GM23338 (cell line): ENCODE results near the gene PCIF1.

ENCODE experiments used
- CREB1 ChIP-seq: fragments of 250-450 bp; sonication (Bioruptor Pico); IDR thresholded peaks from 2 replicates; pipeline ENCODE4 v1.5.0; 2020; ENCODE audit warnings: low read depth, mild to moderate bottlenecking, moderate library complexity
- EZH2 ChIP-seq: fragments of 200-600 bp; sonication (generic); IDR thresholded peaks from one replicate; pipeline ENCODE4 v1.8.0; 2017; ENCODE audit warnings: antibody characterized with exemption, mild to moderate bottlenecking, low read depth; ENCODE audit not compliant: unreplicated experiment
- EZH2phosphoT487 ChIP-seq: fragments of 200-600 bp; sonication (generic); IDR thresholded peaks from one replicate; pipeline ENCODE4 v1.8.1; 2018; ENCODE audit warnings: antibody characterized with exemption; ENCODE audit not compliant: unreplicated experiment
- JUNB ChIP-seq: IDR thresholded peaks from one replicate; pipeline ENCODE4 v1.6.1; 2016; ENCODE audit warnings: antibody characterized with exemption; ENCODE audit not compliant: unreplicated experiment
- POLR2AphosphoS5 ChIP-seq: IDR thresholded peaks from 2 replicates; pipeline ENCODE4 v1.6.1; 2016; ENCODE audit warnings: antibody characterized with exemption, low read depth
- ZNF331 ChIP-seq: fragments of 250-450 bp; sonication (Bioruptor Pico); IDR thresholded peaks from 2 replicates; pipeline ENCODE4 v1.5.0; 2020; ENCODE audit warnings: low read depth, mild to moderate bottlenecking, moderate library complexity
- TF ChIP-seq, protein P1 (sequence below), 2 experiments: fragments of 200-600 bp in 1 of 2; sonication (generic) in 1 of 2; conservative IDR thresholded peaks; 2 replicates each; pipeline versions ENCODE4 v1.5.1 to v1.6.1; 2016 to 2017; ENCODE audit warnings: antibody characterized with exemption in 2 of 2, low read depth in 2 of 2, mild to moderate bottlenecking in 2 of 2, moderate library complexity in 1 of 2
- TF ChIP-seq, protein P2 (sequence below): IDR thresholded peaks from one replicate; pipeline ENCODE4 v1.6.1; 2018; ENCODE audit warnings: antibody characterized with exemption; ENCODE audit not compliant: unreplicated experiment
- TF ChIP-seq, protein P3 (sequence below): IDR thresholded peaks from 2 replicates; pipeline ENCODE4 v1.6.1; 2016; ENCODE audit warnings: antibody characterized with exemption

DNA sequence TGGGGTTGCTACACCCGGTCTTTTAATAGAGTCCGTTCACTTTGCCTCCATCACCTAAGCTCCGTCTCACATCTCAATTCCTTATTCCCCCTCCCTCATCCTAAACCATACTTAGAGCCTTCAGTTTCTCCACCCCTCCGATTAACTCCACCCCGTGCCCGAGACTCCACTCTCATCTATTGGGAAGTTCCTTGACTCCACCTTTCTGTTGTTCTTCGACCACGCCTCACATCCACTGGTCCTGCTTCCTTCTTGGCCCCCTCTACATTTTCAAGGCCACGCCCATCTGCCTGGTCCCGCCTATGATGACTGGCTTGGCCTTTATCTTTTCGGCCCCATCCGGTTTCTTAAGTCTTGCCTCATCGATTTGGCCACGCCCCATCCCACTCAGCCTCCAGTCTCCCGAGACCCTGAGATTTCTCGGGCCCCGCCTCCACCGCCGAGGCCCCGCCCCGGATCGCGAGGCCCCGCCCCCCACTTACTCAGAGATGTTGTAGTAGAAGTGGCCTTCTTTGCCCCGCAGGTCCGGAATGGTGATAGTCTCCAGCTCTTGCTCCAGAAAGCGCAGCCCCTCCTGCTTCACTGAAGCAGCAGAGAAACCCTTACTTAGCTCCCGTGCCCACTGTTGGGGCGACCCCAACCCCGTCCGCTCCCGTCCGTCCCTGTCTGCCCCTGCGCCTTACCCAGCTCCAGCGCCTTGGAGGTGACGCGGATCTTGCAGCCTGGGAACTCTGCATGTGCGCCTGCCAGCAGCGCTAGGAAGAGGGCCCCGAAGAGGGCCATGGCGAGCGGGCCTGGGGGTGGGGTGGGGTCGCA is 23.6 kb upstream of the PCIF1 start:
- TF ChIP-seq, protein P1, sequence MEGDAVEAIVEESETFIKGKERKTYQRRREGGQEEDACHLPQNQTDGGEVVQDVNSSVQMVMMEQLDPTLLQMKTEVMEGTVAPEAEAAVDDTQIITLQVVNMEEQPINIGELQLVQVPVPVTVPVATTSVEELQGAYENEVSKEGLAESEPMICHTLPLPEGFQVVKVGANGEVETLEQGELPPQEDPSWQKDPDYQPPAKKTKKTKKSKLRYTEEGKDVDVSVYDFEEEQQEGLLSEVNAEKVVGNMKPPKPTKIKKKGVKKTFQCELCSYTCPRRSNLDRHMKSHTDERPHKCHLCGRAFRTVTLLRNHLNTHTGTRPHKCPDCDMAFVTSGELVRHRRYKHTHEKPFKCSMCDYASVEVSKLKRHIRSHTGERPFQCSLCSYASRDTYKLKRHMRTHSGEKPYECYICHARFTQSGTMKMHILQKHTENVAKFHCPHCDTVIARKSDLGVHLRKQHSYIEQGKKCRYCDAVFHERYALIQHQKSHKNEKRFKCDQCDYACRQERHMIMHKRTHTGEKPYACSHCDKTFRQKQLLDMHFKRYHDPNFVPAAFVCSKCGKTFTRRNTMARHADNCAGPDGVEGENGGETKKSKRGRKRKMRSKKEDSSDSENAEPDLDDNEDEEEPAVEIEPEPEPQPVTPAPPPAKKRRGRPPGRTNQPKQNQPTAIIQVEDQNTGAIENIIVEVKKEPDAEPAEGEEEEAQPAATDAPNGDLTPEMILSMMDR (conservative IDR thresholded peaks at IDR 0.05; ENCODE audit: low read depth in 2 of 2), result no peak
- TF ChIP-seq CREB1 (CRISPR knock-in tag) (no peak), ZNF331 (CRISPR knock-in tag) (no peak), JUNB (no peak), POLR2AphosphoS5 (peak; percentile 88), EZH2phosphoT487 (no peak), EZH2 (no peak)
- TF ChIP-seq, protein P2, sequence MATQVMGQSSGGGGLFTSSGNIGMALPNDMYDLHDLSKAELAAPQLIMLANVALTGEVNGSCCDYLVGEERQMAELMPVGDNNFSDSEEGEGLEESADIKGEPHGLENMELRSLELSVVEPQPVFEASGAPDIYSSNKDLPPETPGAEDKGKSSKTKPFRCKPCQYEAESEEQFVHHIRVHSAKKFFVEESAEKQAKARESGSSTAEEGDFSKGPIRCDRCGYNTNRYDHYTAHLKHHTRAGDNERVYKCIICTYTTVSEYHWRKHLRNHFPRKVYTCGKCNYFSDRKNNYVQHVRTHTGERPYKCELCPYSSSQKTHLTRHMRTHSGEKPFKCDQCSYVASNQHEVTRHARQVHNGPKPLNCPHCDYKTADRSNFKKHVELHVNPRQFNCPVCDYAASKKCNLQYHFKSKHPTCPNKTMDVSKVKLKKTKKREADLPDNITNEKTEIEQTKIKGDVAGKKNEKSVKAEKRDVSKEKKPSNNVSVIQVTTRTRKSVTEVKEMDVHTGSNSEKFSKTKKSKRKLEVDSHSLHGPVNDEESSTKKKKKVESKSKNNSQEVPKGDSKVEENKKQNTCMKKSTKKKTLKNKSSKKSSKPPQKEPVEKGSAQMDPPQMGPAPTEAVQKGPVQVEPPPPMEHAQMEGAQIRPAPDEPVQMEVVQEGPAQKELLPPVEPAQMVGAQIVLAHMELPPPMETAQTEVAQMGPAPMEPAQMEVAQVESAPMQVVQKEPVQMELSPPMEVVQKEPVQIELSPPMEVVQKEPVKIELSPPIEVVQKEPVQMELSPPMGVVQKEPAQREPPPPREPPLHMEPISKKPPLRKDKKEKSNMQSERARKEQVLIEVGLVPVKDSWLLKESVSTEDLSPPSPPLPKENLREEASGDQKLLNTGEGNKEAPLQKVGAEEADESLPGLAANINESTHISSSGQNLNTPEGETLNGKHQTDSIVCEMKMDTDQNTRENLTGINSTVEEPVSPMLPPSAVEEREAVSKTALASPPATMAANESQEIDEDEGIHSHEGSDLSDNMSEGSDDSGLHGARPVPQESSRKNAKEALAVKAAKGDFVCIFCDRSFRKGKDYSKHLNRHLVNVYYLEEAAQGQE, result no peak
- TF ChIP-seq, protein P3, sequence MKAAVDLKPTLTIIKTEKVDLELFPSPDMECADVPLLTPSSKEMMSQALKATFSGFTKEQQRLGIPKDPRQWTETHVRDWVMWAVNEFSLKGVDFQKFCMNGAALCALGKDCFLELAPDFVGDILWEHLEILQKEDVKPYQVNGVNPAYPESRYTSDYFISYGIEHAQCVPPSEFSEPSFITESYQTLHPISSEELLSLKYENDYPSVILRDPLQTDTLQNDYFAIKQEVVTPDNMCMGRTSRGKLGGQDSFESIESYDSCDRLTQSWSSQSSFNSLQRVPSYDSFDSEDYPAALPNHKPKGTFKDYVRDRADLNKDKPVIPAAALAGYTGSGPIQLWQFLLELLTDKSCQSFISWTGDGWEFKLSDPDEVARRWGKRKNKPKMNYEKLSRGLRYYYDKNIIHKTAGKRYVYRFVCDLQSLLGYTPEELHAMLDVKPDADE, result no peak
